Fibroblast of lung (primary cell): Measurements from ENCODE around the gene RNU5B-1. TPM values are rescaled to one million over a fixed set of nuclear protein-coding genes. Genes with fewer than 3 reads are reported as not detected.

ENCODE experiments used
- DNase-seq, 2 donors: peaks; one replicate each; pipeline versions ENCODE4 v3.0.0 to v3.0.0-alpha.2; 2010; ENCODE audit warnings: low read depth in 2 of 2
- H2AFZ ChIP-seq: 2 replicates; pipeline ENCODE4 v1.5.1; 2012; ENCODE audit warnings: low read length, control low read depth, inconsistent platforms
- H3K27ac ChIP-seq: 2 replicates; pipeline ENCODE4 v1.5.1; 2011; ENCODE audit warnings: low read length, control low read depth; ENCODE audit not compliant: insufficient read depth
- H3K27me3 ChIP-seq: 2 replicates; pipeline ENCODE4 v1.5.1; 2011; ENCODE audit warnings: mild to moderate bottlenecking, low read length; ENCODE audit not compliant: control insufficient read depth, insufficient read depth
- H3K36me3 ChIP-seq: 2 replicates; pipeline ENCODE4 v1.5.1; 2011; ENCODE audit warnings: low read length; ENCODE audit not compliant: control insufficient read depth, insufficient read depth
- H3K4me1 ChIP-seq: 2 replicates; pipeline ENCODE4 v1.5.1; 2011; ENCODE audit warnings: low read length; ENCODE audit not compliant: control insufficient read depth, insufficient read depth; ENCODE audit errors: extremely low read depth
- H3K4me2 ChIP-seq: 2 replicates; pipeline ENCODE4 v1.5.1; 2011; ENCODE audit warnings: low read length, control low read depth; ENCODE audit not compliant: insufficient read depth; ENCODE audit errors: extremely low read depth
- H3K4me3 ChIP-seq, 4 experiments: fragments of 200-600 bp in 1 of 4; sonication (generic) in 1 of 4; replicated peaks in 1 of 4; 2 replicates each; pipeline ENCODE4 v1.5.1; 2011 to 2016; ENCODE audit warnings: low read length in 4 of 4, low read depth in 3 of 4, mild to moderate bottlenecking in 3 of 4, control low read depth in 2 of 4, inconsistent platforms in 1 of 4, mixed read lengths in 1 of 4; ENCODE audit not compliant: insufficient read depth in 1 of 4; ENCODE audit errors: control extremely low read depth in 1 of 4
- H3K79me2 ChIP-seq: 2 replicates; pipeline ENCODE4 v1.5.1; 2012; ENCODE audit warnings: mild to moderate bottlenecking, low read length, inconsistent platforms; ENCODE audit not compliant: control insufficient read depth, insufficient read depth
- H3K9ac ChIP-seq: 2 replicates; pipeline ENCODE4 v1.5.1; 2011; ENCODE audit warnings: mild to moderate bottlenecking, low read length, control low read depth; ENCODE audit not compliant: insufficient read depth
- H3K9me3 ChIP-seq: 2 replicates; pipeline ENCODE4 v1.5.1; 2012; ENCODE audit warnings: low read depth, low read length; ENCODE audit not compliant: control insufficient read depth, insufficient read depth
- H4K20me1 ChIP-seq: 2 replicates; pipeline ENCODE4 v1.5.1; 2011; ENCODE audit warnings: low read length; ENCODE audit not compliant: control insufficient read depth, insufficient read depth; ENCODE audit errors: extremely low read depth
- EZH2 ChIP-seq: IDR thresholded peaks from 2 replicates; pipeline ENCODE4 v1.5.1; 2012; ENCODE audit warnings: low read length, control low read depth, mild to moderate bottlenecking; ENCODE audit errors: missing control alignments
- polyA plus RNA-seq, 2 donors: library from polyadenylated mRNA; depleted of rRNA in 1 of 2; stranded (reverse) in 1 of 2; unstranded in 1 of 2; fragments of >200 nt; gene quantifications; 2 replicates each; pipeline ENCODE4 v1.2.1, GENCODE V29; 2011 to 2012; ENCODE audit warnings: missing spikeins in 1 of 2
- total RNA-seq: library from RNA; depleted of rRNA; stranded (reverse); fragments of >200 nt; gene quantifications from 2 replicates; pipeline ENCODE4 v1.2.1, GENCODE V29; 2014
- TF ChIP-seq, protein P1 (sequence below), 2 donors: IDR thresholded peaks in 1 of 2; conservative IDR thresholded peaks in 1 of 2; 1 replicate in 1 of 2; 2 replicates in 1 of 2; pipeline ENCODE4 v1.5.1; 2011 to 2012; ENCODE audit warnings: low read length in 2 of 2, control low read depth in 1 of 2, inconsistent platforms in 1 of 2, low read depth in 1 of 2, mild to moderate bottlenecking in 1 of 2

The RNU5B-1 gene
- total and polyA plus RNA-seq, 2 donors (not counting 1 experiment from before 2014, with no cell fraction given) = not detected

GRCh38 chr15:65333148-65333820 is 28.8 kb downstream of the RNU5B-1 start:
- Histone ChIP-seq H3K4me3 (no peak overlapping the region), H3K79me2 (no peaks in the 10 kb centered on the region), H3K27me3 (peaks cover 7% of the 10 kb centered on the region), H4K20me1 (no peaks in the 10 kb centered on the region), H3K36me3 (no peaks in the 10 kb centered on the region), H3K9ac (no peak overlapping the region), H3K4me1 (no peaks in the 10 kb centered on the region), H3K4me2 (no peak overlapping the region), H3K9me3 (no peaks in the 10 kb centered on the region), H2AFZ (no peak overlapping the region), H3K27ac (no peak overlapping the region)
- TF ChIP-seq, protein P1, sequence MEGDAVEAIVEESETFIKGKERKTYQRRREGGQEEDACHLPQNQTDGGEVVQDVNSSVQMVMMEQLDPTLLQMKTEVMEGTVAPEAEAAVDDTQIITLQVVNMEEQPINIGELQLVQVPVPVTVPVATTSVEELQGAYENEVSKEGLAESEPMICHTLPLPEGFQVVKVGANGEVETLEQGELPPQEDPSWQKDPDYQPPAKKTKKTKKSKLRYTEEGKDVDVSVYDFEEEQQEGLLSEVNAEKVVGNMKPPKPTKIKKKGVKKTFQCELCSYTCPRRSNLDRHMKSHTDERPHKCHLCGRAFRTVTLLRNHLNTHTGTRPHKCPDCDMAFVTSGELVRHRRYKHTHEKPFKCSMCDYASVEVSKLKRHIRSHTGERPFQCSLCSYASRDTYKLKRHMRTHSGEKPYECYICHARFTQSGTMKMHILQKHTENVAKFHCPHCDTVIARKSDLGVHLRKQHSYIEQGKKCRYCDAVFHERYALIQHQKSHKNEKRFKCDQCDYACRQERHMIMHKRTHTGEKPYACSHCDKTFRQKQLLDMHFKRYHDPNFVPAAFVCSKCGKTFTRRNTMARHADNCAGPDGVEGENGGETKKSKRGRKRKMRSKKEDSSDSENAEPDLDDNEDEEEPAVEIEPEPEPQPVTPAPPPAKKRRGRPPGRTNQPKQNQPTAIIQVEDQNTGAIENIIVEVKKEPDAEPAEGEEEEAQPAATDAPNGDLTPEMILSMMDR (conservative IDR thresholded peaks at IDR 0.05 in 1 of 2, IDR thresholded peaks at IDR 0.05 in 1 of 2; ENCODE audit: low read depth in 1 of 2, low read length in 2 of 2) = no peak
- TF ChIP-seq EZH2 = no peak
- DNase-seq = no peak

GRCh38 chr15:65333856-65334255 is 29.4 kb downstream of the RNU5B-1 start:
- Histone ChIP-seq H3K27ac (no peak overlapping the region), H3K27me3 (peaks cover 7% of the 10 kb centered on the region), H3K9ac (no peak overlapping the region), H2AFZ (no peak overlapping the region), H3K9me3 (no peaks in the 10 kb centered on the region), H3K36me3 (no peaks in the 10 kb centered on the region), H3K4me3 (no peak overlapping the region), H3K4me2 (no peak overlapping the region), H4K20me1 (no peaks in the 10 kb centered on the region), H3K4me1 (no peaks in the 10 kb centered on the region), H3K79me2 (no peaks in the 10 kb centered on the region)
- DNase-seq = no peak
- no peak for TF ChIP-seq EZH2
- TF ChIP-seq, protein P1 (conservative IDR thresholded peaks at IDR 0.05 in 1 of 2, IDR thresholded peaks at IDR 0.05 in 1 of 2; ENCODE audit: low read depth in 1 of 2, low read length in 2 of 2) = no peak

GRCh38 chr15:65334586-65335231 is 30.2 kb downstream of the RNU5B-1 start:
- no peak overlapping the region for H3K4me2 ChIP-seq
- H3K27ac ChIP-seq = no peak overlapping the region
- no peak for DNase-seq

More at GRCh38 chr15:65334586-65335231, 30.2 kb downstream of the RNU5B-1 start:
- Histone ChIP-seq H4K20me1 (no peaks in the 10 kb centered on the region), H3K36me3 (no peaks in the 10 kb centered on the region), H3K4me1 (no peaks in the 10 kb centered on the region), H3K79me2 (no peaks in the 10 kb centered on the region), H3K4me3 (no peak overlapping the region), H3K9me3 (no peaks in the 10 kb centered on the region), H2AFZ (no peak overlapping the region), H3K27me3 (peaks cover 7% of the 10 kb centered on the region), H3K9ac (no peak overlapping the region)
- TF ChIP-seq, protein P1 (conservative IDR thresholded peaks at IDR 0.05 in 1 of 2, IDR thresholded peaks at IDR 0.05 in 1 of 2; ENCODE audit: low read depth in 1 of 2, low read length in 2 of 2) = no peak
- TF ChIP-seq EZH2 = no peak
